NT2/D1 (cell line): ENCODE measurements around the gene POU2F2.

Experiments
- YY1 ChIP-seq: IDR thresholded peaks from 2 replicates; pipeline ENCODE4 v1.6.1; 2011; ENCODE audit not compliant: insufficient read length, insufficient read depth
- ZNF274 ChIP-seq: IDR thresholded peaks from 2 replicates; pipeline ENCODE4 v1.6.1; 2011; ENCODE audit warnings: mild to moderate bottlenecking, low read depth, low read length

- no peak for TF ChIP-seq YY1
- no peak for TF ChIP-seq ZNF274
Measured at GRCh38 chr19:42065511-42065910, 66.7 kb downstream of the POU2F2 start.
